ENCODE data around the gene PFN1. TPM values are rescaled to one million over a fixed set of nuclear protein-coding genes. Genes with fewer than 3 reads are reported as not detected.

PFN1 gene
- total and polyA plus RNA-seq, 2 donors (not counting 3 experiments of a cell fraction or from before 2014, with no cell fraction given): 1,191 to 1,577 TPM

GRCh38 chr17:4955091-4955490 lies 6.8 kb upstream of the PFN1 start:
- POLR2A ChIA-PET: no interaction called here
- CTCF ChIA-PET: interaction anchor here (3.3 kb wide), 1 partner anchor 46 kb away, joined by 22 read pairs; no protein-coding TSS in a partner anchor
- peaks cover 24% of the 10 kb centered on the region for H3K4me1 ChIP-seq (ENCODE audit: control insufficient read depth, extremely low read depth, insufficient read depth, low read length)
- H3K27me3 ChIP-seq (ENCODE audit: control insufficient read depth in 2 of 2, insufficient read depth in 2 of 2, low read length in 2 of 2): no peaks in the 10 kb centered on the region
- no peak overlapping the region for H3K27ac ChIP-seq (ENCODE audit: insufficient read depth, low read depth, low read length)
- TF ChIP-seq MYC (IDR thresholded peaks at IDR 0.05; ENCODE audit: low read depth, low read length) (no peak), CTCF (IDR thresholded peaks at IDR 0.05; ENCODE audit: extremely low read depth in 1 of 2, insufficient read depth in 1 of 2, low read depth in 1 of 2, low read length in 2 of 2) (no peak), JUN (IDR thresholded peaks at IDR 0.05; ENCODE audit: borderline replicate concordance, insufficient read depth, insufficient read length, low read depth) (no peak), EZH2 (IDR thresholded peaks at IDR 0.05; ENCODE audit: borderline replicate concordance, low read depth, low read length, severe bottlenecking) (no peak), POLR2A (IDR thresholded peaks at IDR 0.05; ENCODE audit: low read depth, low read length) (no peak), POLR2AphosphoS5 (IDR thresholded peaks at IDR 0.05; ENCODE audit: insufficient read depth, low read depth, low read length) (no peak), FOS (IDR thresholded peaks at IDR 0.05; ENCODE audit: borderline replicate concordance, insufficient read depth, low read length) (no peak), GATA2 (IDR thresholded peaks at IDR 0.05; ENCODE audit: insufficient read depth, insufficient read length, low read depth, low read length) (no peak)
- TF ChIP-seq, protein P1, sequence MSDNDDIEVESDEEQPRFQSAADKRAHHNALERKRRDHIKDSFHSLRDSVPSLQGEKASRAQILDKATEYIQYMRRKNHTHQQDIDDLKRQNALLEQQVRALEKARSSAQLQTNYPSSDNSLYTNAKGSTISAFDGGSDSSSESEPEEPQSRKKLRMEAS (IDR thresholded peaks at IDR 0.05; ENCODE audit: insufficient read depth, insufficient read length): no peak
- no peak overlapping the region for H3K4me3 ChIP-seq (replicated peaks in 1 of 3; ENCODE audit: insufficient read depth in 1 of 3, low read depth in 1 of 3, low read length in 3 of 3)
- FAIRE-seq (no peak), DNase-seq (ENCODE audit: low read depth, low spot score) (no peak)
- no TSS peak for BruUV-seq (replicated peaks)
- no peak overlapping the region for H3K9ac ChIP-seq (replicated peaks; ENCODE audit: extremely low read depth, insufficient read depth, low read length)
- peaks cover 0 to 7% of the 10 kb centered on the region in 2 experiments for H3K36me3 ChIP-seq (ENCODE audit: control insufficient read depth in 2 of 2, extremely low read depth in 1 of 2, insufficient read depth in 2 of 2, low read length in 2 of 2)
- H3K4me2 ChIP-seq (ENCODE audit: insufficient read depth, low read length): no peak overlapping the region
- intact Hi-C loops (cut with micrococcal nuclease): no loop called here
- H3K79me2 ChIP-seq (ENCODE audit: control insufficient read depth, insufficient read depth, low read length): no peaks in the 10 kb centered on the region
- H3K9me3 ChIP-seq (replicated peaks; ENCODE audit: control insufficient read depth, insufficient read depth, low read length): no peaks in the 10 kb centered on the region
- dilution Hi-C loops (cut with MboI; ENCODE audit: extremely low pct_ligation_motif_present, low sequenced_read_pairs): no loop called here
- H3K9me1 ChIP-seq (replicated peaks; ENCODE audit: control insufficient read depth, extremely low read depth, insufficient read depth, low read length): no peaks in the 10 kb centered on the region
- no peaks in the 10 kb centered on the region for H4K20me1 ChIP-seq (replicated peaks; ENCODE audit: control insufficient read depth, extremely low read depth, insufficient read depth, low read length)
- H2AFZ ChIP-seq (ENCODE audit: low read depth, low read length): no peak overlapping the region

Data from endothelial cell of umbilical vein (primary cell).